HL-60 (cell line): ENCODE measurements around the gene ALDH1L1.

ENCODE experiments used
- GABPA ChIP-seq: IDR thresholded peaks from 2 replicates; pipeline ENCODE4 v1.6.1; 2012; ENCODE audit warnings: low read depth
- POLR2AphosphoS5 ChIP-seq: IDR thresholded peaks from 2 replicates; pipeline ENCODE4 v1.6.1; 2012; ENCODE audit warnings: low read depth
- REST ChIP-seq: IDR thresholded peaks from 2 replicates; pipeline ENCODE4 v1.6.1; 2012; ENCODE audit warnings: low read depth; ENCODE audit not compliant: insufficient replicate concordance
- TF ChIP-seq, protein P1 (sequence below): IDR thresholded peaks from one replicate; pipeline ENCODE4 v1.5.1; 2011; ENCODE audit warnings: low read length, control low read depth, inconsistent platforms; ENCODE audit not compliant: insufficient read depth

DNA sequence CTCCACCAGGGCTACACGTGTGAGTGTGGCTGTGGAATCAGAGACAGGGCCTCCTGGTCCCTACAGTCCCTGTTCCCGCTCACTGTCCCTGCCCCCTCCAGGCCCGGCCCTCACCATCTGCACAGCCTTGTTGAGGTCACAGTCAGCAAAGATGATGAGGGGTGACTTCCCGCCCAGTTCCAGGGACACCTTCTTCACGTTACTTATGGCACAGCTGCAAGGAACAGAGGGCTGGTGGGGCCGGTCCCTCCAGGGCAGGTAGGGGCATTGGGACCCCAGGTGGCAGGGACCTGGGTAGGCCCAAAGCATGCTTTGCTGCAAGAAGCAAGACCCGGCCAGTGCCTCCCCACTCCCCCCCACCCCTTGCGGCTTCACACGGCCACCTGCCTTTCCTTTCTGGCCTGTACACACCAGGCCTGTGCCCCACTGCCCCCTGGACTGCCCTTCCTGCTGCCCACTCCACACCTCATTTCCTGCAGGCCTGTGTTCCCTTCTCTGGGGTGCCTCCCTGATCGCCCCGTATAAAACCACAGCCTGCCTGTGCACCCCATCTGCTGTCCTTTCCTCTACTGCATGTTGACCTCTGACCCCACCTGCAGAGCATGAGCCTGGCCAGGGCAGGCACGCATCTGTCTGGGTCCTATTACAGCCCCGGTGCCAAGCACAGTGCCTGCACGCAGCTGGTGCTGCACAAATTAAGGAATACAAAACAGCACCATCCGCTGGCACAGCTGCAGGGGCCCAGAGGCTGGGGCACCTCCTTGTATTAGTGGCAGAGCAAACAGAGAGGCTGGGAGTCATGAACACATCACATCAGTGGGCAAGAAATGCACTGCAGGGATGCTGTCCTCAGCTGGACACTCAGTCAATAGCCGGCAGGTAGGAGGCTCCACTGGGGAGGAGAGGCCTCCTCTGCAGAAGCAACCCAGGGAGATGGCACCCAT is 65.7 kb downstream of the ALDH1L1 start:
- TF ChIP-seq POLR2AphosphoS5 (no peak), REST (no peak), GABPA (no peak)
- TF ChIP-seq, protein P1, sequence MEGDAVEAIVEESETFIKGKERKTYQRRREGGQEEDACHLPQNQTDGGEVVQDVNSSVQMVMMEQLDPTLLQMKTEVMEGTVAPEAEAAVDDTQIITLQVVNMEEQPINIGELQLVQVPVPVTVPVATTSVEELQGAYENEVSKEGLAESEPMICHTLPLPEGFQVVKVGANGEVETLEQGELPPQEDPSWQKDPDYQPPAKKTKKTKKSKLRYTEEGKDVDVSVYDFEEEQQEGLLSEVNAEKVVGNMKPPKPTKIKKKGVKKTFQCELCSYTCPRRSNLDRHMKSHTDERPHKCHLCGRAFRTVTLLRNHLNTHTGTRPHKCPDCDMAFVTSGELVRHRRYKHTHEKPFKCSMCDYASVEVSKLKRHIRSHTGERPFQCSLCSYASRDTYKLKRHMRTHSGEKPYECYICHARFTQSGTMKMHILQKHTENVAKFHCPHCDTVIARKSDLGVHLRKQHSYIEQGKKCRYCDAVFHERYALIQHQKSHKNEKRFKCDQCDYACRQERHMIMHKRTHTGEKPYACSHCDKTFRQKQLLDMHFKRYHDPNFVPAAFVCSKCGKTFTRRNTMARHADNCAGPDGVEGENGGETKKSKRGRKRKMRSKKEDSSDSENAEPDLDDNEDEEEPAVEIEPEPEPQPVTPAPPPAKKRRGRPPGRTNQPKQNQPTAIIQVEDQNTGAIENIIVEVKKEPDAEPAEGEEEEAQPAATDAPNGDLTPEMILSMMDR: no peak
